Measurements from ENCODE around the gene PLEKHA7.

The PLEKHA7 gene

GRCh38 chr11:16788141-16789062 lies 225.8 kb downstream of the PLEKHA7 start:
- Histone ChIP-seq H3K9me3 (ENCODE audit: severe bottlenecking) (no peaks in the 10 kb centered on the region), H3K4me1 (ENCODE audit: insufficient read depth, poor library complexity, severe bottlenecking) (peaks cover 37% of the 10 kb centered on the region), H3K27ac (ENCODE audit: poor library complexity, severe bottlenecking) (peak overlapping the region; percentile 67), H3K4me3 (ENCODE audit: severe bottlenecking) (no peak overlapping the region), H3K36me3 (ENCODE audit: low read depth) (no peaks in the 10 kb centered on the region), H3K27me3 (ENCODE audit: insufficient read depth, poor library complexity, severe bottlenecking) (no peaks in the 10 kb centered on the region)
- ATAC-seq (ENCODE audit: low read depth) (peak; percentile 81), DNase-seq (ENCODE audit: low spot score) (peak; percentile 82)
- peak; percentile 94 for TF ChIP-seq CTCF (IDR thresholded peaks at IDR 0.05; ENCODE audit: poor library complexity, severe bottlenecking)

- Histone ChIP-seq H3K36me3 (ENCODE audit: low read depth) (no peaks in the 10 kb centered on the region), H3K27ac (ENCODE audit: poor library complexity, severe bottlenecking) (peak overlapping the region; percentile 67), H3K27me3 (ENCODE audit: insufficient read depth, poor library complexity, severe bottlenecking) (no peaks in the 10 kb centered on the region), H3K4me1 (ENCODE audit: insufficient read depth, poor library complexity, severe bottlenecking) (peaks cover 35% of the 10 kb centered on the region), H3K9me3 (ENCODE audit: severe bottlenecking) (no peaks in the 10 kb centered on the region), H3K4me3 (ENCODE audit: severe bottlenecking) (no peak overlapping the region)
- no peak for TF ChIP-seq CTCF (IDR thresholded peaks at IDR 0.05; ENCODE audit: poor library complexity, severe bottlenecking)
- DNase-seq (ENCODE audit: low spot score) = no peak
- ATAC-seq (ENCODE audit: low read depth) = no peak
Observed at GRCh38 chr11:16787035-16787742, 227.0 kb downstream of the PLEKHA7 start.

GRCh38 chr11:16786131-16786530 lies 228.1 kb downstream of the PLEKHA7 start:
- H3K4me1 ChIP-seq (ENCODE audit: insufficient read depth, poor library complexity, severe bottlenecking) = peaks cover 27% of the 10 kb centered on the region

GRCh38 chr11:16785520-16786128 lies 228.6 kb downstream of the PLEKHA7 start:
- DNase-seq (ENCODE audit: low spot score) (no peak), ATAC-seq (ENCODE audit: low read depth) (peak; percentile 59)
- H3K27me3 ChIP-seq (ENCODE audit: insufficient read depth, poor library complexity, severe bottlenecking) = no peaks in the 10 kb centered on the region
- no peaks in the 10 kb centered on the region for H3K9me3 ChIP-seq (ENCODE audit: severe bottlenecking)
- H3K36me3 ChIP-seq (ENCODE audit: low read depth) = no peaks in the 10 kb centered on the region
- no peak overlapping the region for H3K27ac ChIP-seq (ENCODE audit: poor library complexity, severe bottlenecking)
- H3K4me3 ChIP-seq (ENCODE audit: severe bottlenecking) = no peak overlapping the region
- H3K4me1 ChIP-seq (ENCODE audit: insufficient read depth, poor library complexity, severe bottlenecking) = peaks cover 24% of the 10 kb centered on the region
- peak; percentile 90 for TF ChIP-seq CTCF (IDR thresholded peaks at IDR 0.05; ENCODE audit: poor library complexity, severe bottlenecking)

More at GRCh38 chr11:16786131-16786530, 228.1 kb downstream of the PLEKHA7 start:
- Histone ChIP-seq H3K27ac (ENCODE audit: poor library complexity, severe bottlenecking) (no peak overlapping the region), H3K9me3 (ENCODE audit: severe bottlenecking) (no peaks in the 10 kb centered on the region), H3K36me3 (ENCODE audit: low read depth) (no peaks in the 10 kb centered on the region), H3K4me3 (ENCODE audit: severe bottlenecking) (no peak overlapping the region), H3K27me3 (ENCODE audit: insufficient read depth, poor library complexity, severe bottlenecking) (no peaks in the 10 kb centered on the region)
- DNase-seq (ENCODE audit: low spot score) (no peak), ATAC-seq (ENCODE audit: low read depth) (no peak)
- TF ChIP-seq CTCF (IDR thresholded peaks at IDR 0.05; ENCODE audit: poor library complexity, severe bottlenecking) = no peak
